ENCODE results near the gene SDHA.

GRCh38 chr5:195401-196160, 22.5 kb upstream of the SDHA start:
- no peak for TF ChIP-seq POLR2A (IDR thresholded peaks at IDR 0.05)
- TF ChIP-seq CTCF (IDR thresholded peaks at IDR 0.05) = no peak
